ENCODE data around the gene PIK3CD.

Gene PIK3CD

GRCh38 chr1:9651565-9652378, at the start of gene PIK3CD:
Gene PIK3CD (plus strand): TSS chr1:9651731. CDS start chr1:9710456, 58,725 bp downstream.
- DNase-seq = peak; percentile 26

DNA sequence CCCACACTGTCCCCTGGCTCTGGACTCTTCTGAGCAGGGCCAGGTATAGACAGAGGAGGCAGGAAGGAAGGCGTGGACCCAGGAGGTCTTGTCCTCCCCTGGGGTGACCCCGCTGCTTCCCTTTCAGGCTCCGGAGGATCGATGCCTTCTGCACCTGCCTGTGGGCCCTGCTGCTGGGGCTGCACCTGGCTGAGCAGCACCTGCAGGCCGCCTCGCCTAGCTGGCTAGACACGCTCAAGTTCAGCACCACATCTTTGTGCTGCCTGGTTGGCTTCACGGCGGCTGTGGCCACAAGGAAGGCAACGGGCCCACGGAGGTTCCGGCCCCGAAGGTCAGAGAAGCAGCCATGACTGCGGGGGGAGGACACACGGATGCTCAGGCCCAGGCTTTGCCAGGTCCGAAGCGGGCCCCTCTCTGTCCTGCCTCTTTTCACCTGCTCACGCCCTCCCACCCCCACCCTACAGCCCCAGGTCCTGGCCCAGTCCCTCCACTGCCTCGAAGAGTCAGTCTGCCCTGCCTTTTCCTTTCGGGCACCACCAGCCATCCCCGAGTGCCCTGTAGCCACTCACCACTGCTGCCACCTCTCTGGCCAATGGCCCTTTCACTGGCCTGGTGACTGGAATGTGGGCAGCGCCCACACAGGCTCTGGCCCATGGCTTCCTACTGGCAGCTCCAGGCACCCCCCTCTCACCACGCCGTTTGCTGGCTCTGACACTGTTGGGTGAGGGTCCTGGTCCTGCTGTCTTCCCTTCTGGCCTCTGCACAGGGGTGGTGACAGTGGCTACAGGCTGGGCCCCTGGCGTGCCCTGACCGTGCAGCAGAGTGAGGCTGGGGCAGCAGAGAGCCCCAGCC, 49.4 kb upstream of the PIK3CD start:
- DNase-seq = no peak

DNA sequence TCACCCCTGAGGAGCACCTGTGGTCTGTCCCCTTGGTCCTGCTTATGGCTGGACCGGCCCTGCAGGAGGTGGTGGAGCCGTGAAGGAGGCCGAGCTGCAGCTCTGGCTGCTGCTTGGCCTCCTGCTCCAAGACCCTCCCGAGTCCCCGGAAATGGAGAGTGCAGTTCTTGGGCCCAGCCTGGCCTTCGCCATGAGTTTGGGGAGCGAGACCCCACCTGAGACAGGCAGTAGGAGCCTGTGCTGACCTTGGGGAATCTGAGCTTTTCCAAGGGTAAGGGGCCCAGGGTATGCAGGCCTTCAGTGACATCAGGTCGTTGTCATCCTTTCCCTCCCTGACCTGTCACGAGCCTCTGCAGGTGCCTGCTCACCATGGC, 48.8 kb upstream of the PIK3CD start:
- no peak for DNase-seq

DNA sequence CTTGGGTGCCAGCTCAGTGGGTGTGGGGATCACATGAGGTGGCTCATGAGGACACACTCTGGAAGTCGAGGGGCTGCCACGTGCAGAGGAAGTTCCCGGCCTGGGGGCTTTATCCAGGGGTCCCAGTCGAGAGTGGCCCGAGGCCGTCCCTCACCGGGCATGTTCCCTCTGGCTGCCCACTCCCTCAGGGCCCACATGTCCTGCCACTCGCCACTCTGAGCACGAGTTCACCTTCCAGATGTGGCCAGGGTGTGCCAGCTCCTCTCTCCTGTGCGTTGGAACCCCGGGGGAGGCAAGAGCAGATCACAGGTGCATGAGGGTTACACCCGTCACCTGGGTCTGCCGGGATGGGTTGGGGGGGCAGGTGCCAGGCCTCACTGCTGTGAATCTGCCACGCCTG, 48.2 kb upstream of the PIK3CD start:
- no peak for DNase-seq

DNA sequence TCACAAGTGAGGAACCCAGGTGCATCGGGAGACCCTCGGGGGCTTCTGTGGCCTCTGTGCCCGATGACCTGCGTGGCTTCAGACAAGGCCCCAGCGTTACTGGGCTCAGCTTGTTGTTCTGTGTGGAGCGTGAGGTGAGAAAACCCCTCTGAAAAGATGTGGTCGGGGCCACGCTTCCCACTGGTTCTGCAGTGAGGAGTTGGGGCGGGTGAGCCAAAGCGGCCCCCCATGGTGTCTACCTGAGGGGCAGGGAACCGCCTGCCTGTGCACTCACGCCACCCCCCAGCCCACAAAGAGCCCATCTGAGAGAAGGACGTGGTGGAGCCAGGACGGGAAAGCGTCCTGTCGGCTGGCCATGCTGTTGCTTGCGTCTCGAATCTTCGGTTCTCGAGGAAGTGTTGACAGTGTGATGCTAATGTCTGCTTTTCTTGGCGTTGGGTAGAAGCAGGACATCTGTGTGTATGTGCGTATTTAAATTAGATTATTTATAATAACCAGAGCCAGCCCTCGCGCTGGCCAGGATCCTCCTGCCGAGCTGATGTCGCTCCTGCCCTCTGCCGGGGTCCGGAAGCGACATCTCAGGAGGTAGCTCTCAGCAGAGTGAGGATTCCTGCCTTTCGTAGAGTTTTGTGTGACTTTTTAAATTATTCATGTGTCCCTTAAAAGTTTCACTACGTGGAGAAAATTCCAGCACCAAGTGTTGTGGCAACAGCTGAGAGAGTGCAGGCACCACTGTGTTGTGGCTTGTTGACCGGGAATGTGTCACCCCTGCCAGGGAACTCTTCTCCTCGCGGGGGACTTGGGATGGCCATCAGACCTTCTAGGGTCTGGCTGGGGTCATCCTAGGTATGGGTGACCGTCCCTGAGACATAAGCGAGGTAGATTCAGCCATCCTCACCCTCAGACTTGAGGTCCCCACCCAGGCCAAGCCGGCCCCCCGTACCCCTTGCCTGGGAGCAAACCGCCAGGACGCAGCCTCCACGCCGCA, 47.5 kb upstream of the PIK3CD start:
- no peak for DNase-seq

- DNase-seq = no peak
These were observed 46.7 kb upstream of the PIK3CD start for GRCh38 chr1:9604836-9605235.

GRCh38 chr1:9605946-9606455, 45.5 kb upstream of the PIK3CD start:
- no peak for DNase-seq

DNA sequence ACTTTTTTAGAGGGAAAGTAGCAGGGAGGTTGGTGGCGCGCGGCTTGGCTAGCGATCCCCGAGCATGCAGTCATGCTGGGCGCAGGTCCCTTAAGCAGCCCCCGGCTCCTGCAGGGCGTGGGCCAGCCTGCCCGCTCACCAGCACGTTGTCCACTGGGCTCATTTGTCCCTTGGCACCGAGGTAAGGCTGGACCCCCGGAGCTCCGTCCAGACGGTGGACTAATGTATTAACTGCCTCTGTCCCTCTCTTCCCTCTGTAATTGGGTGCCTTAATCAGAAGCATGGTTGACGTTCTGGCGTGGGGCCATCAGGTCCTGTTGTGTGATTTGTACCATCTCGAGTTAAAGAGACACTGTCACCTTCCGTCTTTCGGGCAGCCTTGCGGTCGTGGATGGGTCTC, 45.1 kb upstream of the PIK3CD start:
- DNase-seq = no peak

- DNase-seq = no peak
These were observed 44.6 kb upstream of the PIK3CD start for GRCh38 chr1:9606948-9607347.

DNA sequence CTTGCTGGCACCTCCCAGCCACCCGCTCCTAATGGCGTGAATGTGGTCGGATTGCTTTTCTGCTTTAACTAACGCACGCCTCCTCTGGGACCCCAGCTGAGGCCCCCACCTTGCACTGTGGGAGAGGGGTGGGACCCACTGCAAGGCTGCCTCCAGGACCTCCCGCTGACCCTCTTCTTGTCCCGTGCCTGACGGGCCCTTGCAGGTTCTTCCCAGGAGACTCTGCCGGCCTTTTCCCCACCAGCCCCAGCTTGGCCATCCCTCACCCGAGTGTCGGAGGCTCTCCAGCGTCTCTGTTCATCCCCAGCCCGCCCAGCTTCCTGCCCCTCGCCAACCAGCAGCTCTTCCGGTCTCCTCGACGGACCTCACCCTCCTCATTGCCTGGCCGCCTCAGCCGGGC, 44.2 kb upstream of the PIK3CD start:
- DNase-seq = no peak

DNA sequence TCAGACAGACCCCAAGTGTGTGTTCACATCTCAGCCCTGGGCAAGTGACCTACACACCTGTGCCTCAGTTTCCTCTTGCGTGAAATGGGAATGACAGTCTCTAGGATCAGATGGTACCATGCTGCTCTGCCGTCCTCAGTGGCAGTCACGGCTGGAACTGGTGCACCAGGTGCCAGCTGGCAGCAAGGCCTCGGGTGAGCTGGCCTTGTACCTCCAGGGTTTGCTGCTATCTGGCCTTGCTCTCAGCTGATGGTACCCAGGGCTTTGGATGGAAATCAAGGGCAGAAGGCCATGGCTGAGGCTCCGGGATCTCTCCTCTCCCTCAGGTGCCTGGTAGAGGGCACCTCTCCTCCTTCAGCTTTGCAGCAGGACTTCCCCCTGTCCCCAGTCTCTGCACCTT, 41.5 kb upstream of the PIK3CD start:
- no peak for DNase-seq

GRCh38 chr1:9610548-9610947, 41.0 kb upstream of the PIK3CD start:
- no peak for DNase-seq

DNA sequence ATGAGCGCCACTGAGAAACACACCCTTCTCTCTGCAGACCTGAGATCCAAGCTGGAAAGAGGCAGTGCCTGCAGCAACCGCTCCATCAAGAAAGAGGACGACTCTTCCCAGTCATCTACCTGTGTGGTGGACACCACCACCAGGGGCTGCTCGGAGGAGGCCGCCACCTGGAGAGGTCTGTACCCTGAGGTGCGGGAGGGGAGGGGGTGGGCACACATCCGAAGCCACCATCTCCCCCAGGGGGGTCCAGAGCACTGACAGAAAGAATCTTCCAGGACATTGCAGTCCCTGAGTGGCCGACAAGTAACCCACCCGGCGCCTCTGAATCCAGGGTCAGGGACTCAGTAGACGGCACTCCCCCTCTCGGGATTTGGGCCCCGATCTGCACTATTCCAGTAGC, 39.8 kb upstream of the PIK3CD start:
- DNase-seq = no peak

DNA sequence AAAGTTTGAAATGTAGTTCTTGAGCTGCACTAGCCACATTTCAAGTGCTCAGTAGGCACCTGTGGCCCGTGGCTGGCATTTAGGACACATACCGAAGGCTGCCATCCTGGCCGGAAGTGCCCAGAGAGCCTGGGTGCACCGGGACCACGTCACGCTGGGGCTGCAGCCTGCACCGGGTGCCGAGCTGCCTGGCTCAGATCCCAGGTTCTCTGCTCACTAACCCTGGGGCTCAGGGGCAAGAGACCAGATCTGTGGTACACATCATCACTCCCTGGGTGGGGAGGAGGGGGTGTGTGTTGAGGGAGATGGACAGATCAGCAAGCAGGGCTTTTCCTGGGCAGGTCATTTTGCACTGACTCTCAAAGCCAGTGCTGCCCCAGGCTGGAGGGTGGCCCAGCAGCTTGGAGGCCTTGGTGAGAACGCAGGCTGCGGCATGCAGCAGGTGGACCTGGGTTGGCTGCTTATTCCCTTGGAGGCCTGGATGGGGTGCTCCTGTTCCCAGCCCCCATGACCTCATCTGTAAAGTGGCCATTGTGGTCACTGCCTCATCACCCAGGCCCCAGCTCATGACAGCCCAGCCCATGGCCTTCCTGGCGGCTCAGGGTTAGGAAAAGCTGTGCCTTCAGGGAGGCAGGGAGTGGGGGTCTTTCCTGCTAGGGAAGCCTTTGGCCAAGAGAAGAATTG, 39.2 kb upstream of the PIK3CD start:
- no peak for DNase-seq

DNA sequence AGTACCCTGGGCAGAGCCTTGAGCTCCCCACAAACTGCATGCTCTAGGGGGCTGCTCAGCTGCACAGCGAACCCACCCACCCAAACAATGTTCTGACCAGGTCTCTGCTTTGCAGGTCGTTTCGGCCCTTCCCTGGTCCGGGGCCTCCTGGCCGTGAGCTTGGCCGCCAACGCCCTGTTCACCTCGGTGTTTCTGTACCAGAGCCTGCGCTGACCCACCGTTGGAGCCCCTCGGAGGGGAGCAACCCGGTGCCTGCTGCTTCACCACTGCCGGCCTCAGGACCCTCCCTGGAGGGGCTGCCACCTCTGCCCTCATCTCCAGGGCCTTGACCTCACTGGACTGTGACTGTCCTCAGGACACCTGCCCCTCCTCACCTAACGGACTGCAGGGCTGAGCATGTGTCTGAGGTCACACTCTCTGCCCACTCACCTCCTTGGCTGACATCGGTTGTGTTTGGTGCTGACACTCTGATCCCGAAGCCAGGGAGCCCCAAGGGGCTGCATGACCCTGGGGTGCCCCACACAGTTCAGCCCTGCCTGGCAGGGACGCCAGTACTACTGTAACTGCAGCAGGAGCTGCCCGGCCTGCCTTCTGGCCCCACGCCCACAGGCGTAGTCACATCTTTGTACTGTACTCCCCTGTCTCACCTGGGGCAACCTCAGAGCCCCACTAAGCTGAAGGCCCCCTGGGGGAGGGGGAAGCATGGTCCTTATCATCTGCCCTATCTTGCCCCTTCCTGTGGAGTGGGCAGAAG, 38.5 kb upstream of the PIK3CD start:
- DNase-seq = no peak

GRCh38 chr1:9613625-9614299, 37.8 kb upstream of the PIK3CD start:
- DNase-seq = no peak

DNA sequence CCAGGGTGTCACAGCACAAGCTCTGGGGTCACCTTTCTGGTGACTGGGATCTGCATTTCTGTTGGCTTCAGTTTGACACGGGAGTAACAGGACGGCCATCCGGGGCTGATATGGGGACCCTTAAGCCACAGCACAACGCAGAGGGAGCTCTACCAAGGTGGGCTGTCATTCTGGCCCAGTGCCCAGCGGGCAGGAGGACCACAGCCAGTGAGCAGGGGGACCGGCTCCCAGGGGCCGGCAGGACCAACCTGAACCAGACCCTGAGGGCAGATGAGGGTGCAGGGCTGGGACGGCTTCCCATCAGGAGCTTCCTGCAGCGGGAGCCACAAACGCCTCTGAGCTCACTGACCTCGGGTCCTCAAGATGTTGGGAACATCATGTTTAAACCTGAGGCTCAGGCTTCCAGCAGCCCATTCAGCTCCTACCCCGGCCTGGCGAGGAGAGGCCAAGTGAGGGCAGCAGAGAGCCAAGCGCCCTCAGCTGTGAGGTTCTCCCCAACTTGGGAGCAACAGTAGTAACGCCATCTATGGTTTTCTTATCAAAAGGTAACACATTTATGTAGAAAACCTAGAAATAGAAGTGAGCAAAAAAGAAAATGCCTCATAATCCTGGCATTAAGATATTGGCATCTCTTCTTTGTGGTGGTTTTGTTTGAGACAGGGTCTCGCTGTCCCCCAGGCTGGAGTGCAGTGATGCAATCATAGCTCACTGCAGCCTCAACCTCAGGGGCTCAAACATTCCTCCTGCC, 36.0 kb upstream of the PIK3CD start:
- peak; percentile 88 for DNase-seq

DNA sequence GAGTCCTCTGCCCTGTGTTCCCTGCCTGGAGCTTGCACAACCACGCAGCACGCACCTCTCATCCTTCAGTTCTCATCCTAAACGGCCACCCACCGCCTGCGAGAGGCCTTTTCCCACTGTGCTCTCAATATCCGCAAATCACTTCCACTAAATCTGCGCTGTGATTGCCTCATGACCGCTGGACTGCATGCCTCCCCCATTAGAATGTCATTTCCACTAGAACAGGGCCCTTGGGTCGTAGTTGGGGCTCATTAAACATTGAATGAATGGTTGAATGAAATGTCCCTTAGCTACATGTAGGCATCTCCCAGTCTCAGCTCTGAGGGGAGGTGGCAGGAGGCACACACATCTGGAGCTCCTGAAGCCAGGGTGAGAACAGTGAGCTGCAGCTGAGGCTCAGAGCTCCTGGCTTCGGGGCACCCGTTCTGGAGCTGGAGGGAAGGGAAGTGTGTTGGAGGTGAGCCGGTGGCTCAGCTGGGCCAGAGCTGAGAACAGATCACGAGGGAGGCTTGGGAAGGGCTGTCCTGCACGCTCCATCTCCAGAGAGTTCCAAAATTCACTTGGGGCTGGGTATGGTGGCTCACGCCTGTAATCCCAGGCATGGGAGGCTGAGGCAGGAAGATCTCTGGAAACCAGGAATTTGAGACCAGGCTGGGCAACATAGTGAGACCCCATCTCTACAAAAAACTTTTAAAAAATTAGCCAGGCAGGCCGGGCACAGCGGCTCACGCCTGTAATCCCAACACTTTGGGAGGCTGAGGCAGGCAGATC, 32.4 kb upstream of the PIK3CD start:
- DNase-seq = no peak

- no peak for DNase-seq
These were observed 30.5 kb upstream of the PIK3CD start for GRCh38 chr1:9621032-9621431.

All from OCI-M1 (cell line).